Stimulated activated naive CD8-positive, alpha-beta T cell treated with anti-CD3 and anti-CD28 coated beads, Interleukin-15, Interleukin-2, amounts not matched to agents 100 ng/mL and 50 ng/mL, for 24 hours (primary cell): ENCODE measurements around the gene BET1.
"Not testable (repeated sequence)": the region's sequence is repeated elsewhere in the genome, so short reads cannot be mapped to it uniquely, and the experiment has no call there.

Experiments
- H3K27ac Mint-ChIP-seq: one replicate; pipeline ENCODE4 v1.8.0; 2021; ENCODE audit warnings: mild to moderate bottlenecking, mixed read lengths
- H3K27me3 Mint-ChIP-seq: one replicate; pipeline ENCODE4 v1.8.0; 2021; ENCODE audit warnings: mixed read lengths
- H3K36me3 Mint-ChIP-seq: one replicate; pipeline ENCODE4 v1.8.0; 2021; ENCODE audit warnings: low read depth, mixed read lengths
- H3K4me1 Mint-ChIP-seq: one replicate; pipeline ENCODE4 v1.8.0; 2021; ENCODE audit warnings: low read depth, mixed read lengths
- H3K4me3 Mint-ChIP-seq: one replicate; pipeline ENCODE4 v1.8.0; 2021; ENCODE audit warnings: mild to moderate bottlenecking, mixed read lengths
- H3K9me3 Mint-ChIP-seq: one replicate; pipeline ENCODE4 v1.8.0; 2021; ENCODE audit warnings: mixed read lengths

Gene BET1

DNA sequence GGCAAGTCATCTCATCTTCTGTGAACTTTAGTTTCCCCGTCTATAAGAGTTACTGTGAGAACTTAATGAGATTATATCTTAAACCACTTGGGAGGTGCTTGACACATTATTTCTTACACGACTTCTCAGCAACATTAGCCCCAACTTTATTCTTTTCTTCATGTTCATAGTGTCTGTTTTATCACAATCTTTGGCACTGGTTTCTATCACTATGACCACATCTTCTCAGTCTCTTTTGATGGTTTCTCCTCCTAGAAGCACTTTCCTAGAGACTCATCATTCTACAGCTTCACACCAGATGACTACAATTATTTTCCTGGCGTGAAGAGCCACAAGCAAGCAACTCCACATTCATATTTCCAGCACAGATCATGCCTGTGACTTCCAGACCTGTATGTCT lies 26.5 kb upstream of the BET1 start:
- H3K27me3 Mint-ChIP-seq = peaks cover 35% of the 10 kb centered on the region
- H3K27ac Mint-ChIP-seq = no peak overlapping the region
- H3K9me3 Mint-ChIP-seq = no peaks in the 10 kb centered on the region
- no peak overlapping the region for H3K4me3 Mint-ChIP-seq
- H3K4me1 Mint-ChIP-seq = no peaks in the 10 kb centered on the region
- H3K36me3 Mint-ChIP-seq = no peaks in the 10 kb centered on the region

DNA sequence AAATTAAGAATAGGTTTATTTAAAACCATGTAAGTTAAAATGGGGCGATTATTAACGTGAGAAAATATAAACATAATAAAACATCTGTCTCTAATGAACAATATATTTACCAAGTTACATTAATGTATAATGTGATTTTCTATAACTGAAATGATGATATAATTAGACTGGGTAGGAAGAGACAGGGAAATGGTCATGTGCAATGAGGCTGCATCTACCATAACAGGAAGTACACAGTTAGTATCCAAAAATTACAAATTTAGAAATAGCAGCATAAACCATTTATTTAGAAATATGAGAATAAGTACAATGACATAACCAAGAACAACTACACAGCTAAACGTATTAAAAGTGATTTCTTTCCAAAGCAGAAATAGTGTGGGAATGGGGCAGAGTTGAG lies 25.8 kb upstream of the BET1 start:
- H3K4me3 Mint-ChIP-seq = no peak overlapping the region

DNA sequence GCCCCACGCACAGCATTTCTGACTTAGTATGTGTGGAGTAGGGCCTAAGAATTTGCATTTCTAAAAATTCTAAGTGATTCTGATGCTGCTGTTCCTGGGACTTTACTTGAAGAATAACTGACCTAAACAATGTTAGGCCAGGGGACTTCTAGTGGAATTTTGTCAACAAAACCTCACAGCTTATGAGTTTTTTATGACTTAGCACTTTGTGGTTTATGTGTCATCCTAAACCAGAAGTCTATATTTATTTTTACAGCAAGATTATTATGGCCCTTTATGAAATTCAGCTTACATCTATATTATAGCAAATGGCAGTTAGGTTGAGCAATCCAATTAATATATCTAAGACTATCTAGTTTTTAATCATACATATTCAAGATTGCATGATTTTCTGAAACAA lies 24.6 kb upstream of the BET1 start:
- Mint-ChIP-seq H3K9me3 (no peaks in the 10 kb centered on the region), H3K27ac (no peak overlapping the region), H3K4me1 (peaks cover under 1% of the 10 kb centered on the region), H3K4me3 (no peak overlapping the region), H3K27me3 (peaks cover 38% of the 10 kb centered on the region), H3K36me3 (no peaks in the 10 kb centered on the region)

More for the DNA sequence above, 25.8 kb upstream of the BET1 start:
- Mint-ChIP-seq H3K4me1 (no peaks in the 10 kb centered on the region), H3K27ac (no peak overlapping the region), H3K27me3 (peaks cover 42% of the 10 kb centered on the region), H3K9me3 (no peaks in the 10 kb centered on the region), H3K36me3 (no peaks in the 10 kb centered on the region)

DNA sequence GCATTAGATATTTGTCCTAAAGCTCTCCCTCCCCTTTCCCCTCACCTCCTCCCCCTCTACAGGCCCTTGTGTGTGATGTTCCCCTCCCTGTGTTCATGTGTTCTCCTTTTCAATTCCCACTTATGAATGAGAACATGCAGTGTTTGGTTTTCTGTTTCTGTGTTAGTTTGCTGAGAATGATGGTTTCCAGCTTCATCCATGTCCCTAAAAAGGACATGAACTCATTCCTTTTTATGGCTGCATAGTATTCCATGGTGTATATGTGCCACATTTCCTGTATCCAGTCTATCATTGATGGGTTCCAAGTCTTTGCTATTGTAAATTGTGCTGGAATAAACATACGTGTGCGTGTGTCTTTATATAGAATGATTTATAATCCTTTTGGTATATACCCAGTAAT lies 22.5 kb upstream of the BET1 start:
- Mint-ChIP-seq H3K4me1 (peaks cover 15% of the 10 kb centered on the region), H3K27me3 (peaks cover 37% of the 10 kb centered on the region)
- not testable (repeated sequence) for H3K36me3 Mint-ChIP-seq, H3K9me3 Mint-ChIP-seq, H3K27ac Mint-ChIP-seq, H3K4me3 Mint-ChIP-seq

DNA sequence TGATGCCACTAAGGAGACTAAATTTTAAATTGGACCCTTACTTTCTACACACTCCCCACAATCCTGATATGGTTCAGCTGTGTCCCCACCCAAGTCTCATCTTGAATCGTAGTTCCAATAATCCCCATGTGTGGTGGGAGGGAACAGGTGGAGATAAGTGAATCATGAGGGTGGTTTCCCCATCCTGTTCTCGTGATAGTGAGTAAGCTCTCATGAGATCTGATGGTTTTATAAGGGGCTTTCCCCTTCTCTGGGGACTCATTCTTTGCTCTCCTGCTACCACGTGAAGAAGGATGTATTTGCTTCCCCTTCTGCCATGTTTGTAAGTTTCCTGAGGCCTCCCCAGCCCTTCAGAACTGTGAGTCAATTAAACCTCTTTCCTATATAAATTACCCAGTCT lies 18.4 kb upstream of the BET1 start:
- Mint-ChIP-seq H3K4me1 (peaks cover 15% of the 10 kb centered on the region), H3K27ac (peak overlapping the region; percentile 37), H3K27me3 (peaks cover 24% of the 10 kb centered on the region), H3K4me3 (no peak overlapping the region), H3K9me3 (no peaks in the 10 kb centered on the region), H3K36me3 (no peaks in the 10 kb centered on the region)

DNA sequence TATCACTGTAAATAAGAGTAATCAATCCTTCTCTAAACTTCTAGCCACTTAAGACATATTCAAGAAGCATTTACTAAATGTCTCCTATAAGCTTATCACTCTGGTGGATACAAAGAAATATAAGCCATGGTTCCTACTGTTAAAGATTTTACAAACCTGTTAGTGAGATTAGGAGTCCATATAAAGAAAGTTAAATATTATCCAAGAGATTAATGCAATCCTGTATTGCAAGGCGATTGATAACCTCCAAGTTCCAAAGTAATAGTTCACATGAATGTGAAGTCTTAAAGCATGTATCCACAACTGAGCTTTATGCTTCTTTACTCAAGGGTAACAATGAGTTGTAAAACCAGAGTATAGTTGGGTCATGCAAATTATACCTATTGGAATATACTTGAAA lies 12.6 kb upstream of the BET1 start:
- Mint-ChIP-seq H3K9me3 (no peaks in the 10 kb centered on the region), H3K36me3 (no peaks in the 10 kb centered on the region), H3K4me3 (no peak overlapping the region), H3K27ac (no peak overlapping the region), H3K4me1 (no peaks in the 10 kb centered on the region), H3K27me3 (peaks cover 28% of the 10 kb centered on the region)

DNA sequence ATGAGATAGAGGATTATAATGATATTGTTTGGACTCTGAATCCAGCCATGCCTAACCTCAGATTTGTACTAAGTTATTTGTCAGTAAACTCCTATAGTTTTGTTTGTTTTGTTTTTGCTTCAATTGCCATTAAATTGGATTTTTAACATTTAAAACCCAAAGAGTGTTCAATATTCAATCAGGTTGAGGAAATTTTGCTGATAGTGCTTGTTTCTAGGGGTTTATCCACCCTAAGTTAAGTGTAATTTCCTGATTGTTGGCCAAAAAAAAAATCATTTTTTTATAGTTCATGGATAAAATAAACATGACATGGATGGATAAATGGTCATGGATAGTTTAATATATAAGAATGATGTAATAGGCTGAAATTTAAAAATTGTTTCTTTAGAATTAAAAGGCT lies 11.4 kb upstream of the BET1 start:
- Mint-ChIP-seq H3K27me3 (peaks cover 28% of the 10 kb centered on the region), H3K27ac (no peak overlapping the region), H3K9me3 (no peaks in the 10 kb centered on the region), H3K4me3 (no peak overlapping the region), H3K36me3 (no peaks in the 10 kb centered on the region), H3K4me1 (no peaks in the 10 kb centered on the region)

DNA sequence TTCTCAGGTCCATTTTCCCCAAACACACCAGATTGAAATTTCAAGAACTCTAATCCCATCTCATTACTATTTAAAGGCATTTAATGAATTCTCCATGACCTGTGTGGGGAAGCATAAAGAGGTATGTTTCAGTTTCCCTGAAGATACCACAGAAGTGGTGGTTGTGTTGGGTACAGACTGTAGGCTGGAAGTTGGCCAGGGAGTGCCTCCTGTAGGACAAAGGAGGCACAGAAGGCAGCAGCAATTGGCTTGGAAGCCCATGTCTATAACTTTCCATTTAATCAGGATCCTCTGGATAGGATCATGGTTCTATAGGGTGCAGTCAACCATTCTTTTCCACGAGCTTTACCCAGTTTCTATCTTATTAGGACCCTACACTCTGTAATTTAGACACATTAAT lies 8.6 kb upstream of the BET1 start:
- H3K9me3 Mint-ChIP-seq = no peaks in the 10 kb centered on the region
- no peak overlapping the region for H3K27ac Mint-ChIP-seq
- H3K4me3 Mint-ChIP-seq = no peak overlapping the region
- H3K36me3 Mint-ChIP-seq = no peaks in the 10 kb centered on the region
- H3K4me1 Mint-ChIP-seq = no peaks in the 10 kb centered on the region
- peaks cover 19% of the 10 kb centered on the region for H3K27me3 Mint-ChIP-seq

DNA sequence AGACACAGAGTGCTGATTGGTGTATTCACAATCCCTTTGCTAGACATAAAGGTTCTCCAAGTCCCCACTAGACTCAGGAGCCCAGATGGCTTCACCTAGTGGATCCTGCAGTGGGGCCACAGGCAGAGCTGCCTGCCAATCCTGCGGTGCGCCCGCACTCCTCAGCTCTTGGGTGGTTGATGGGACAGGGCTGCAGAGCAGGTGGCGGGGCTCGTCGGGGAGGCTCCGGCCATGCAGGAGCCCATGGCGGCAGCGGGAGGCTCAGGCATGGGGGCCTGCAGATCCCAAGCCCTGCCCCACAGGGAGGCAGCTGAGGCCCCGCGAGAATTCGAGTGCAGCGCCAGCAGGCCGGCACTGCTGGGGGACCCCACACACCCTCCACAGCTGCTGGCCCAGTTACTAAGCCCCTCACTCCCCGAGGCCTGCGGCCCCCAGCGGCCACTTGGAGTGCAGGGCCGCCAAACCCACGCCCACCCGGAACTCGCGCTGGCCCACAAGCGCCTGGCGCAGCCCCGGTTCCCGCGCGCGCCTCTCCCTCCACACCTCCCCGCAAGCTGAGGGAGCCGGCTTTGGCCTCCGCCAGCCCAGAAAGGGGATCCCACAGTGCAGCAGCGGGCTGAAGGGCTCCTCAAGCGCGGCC lies 7.7 kb upstream of the BET1 start:
- Mint-ChIP-seq H3K36me3 (no peaks in the 10 kb centered on the region), H3K27ac (no peak overlapping the region), H3K4me1 (no peaks in the 10 kb centered on the region), H3K9me3 (no peaks in the 10 kb centered on the region), H3K4me3 (no peak overlapping the region), H3K27me3 (peaks cover 23% of the 10 kb centered on the region)

DNA sequence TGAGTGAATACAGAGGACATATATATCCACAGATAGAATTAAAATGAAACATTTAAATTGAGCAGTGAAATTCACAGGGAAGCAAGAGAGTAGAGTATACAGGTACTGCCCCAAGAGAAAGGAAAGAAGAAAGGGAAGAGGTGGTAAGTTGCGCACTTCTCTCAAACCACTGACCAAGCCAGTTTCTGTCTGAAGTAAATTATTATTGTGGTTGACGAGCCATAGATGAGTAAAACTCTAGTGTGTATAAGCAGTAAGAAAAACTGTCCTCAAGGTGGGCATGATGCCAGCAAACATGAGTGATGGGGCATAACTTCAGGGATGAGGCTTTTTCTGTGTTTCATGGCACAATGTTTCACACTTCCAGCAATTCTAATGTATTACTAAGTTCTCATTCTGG lies 4.4 kb upstream of the BET1 start:
- Mint-ChIP-seq H3K27ac (no peak overlapping the region), H3K4me1 (peaks cover 11% of the 10 kb centered on the region), H3K27me3 (peaks cover 24% of the 10 kb centered on the region), H3K4me3 (no peak overlapping the region), H3K36me3 (no peaks in the 10 kb centered on the region), H3K9me3 (no peaks in the 10 kb centered on the region)

DNA sequence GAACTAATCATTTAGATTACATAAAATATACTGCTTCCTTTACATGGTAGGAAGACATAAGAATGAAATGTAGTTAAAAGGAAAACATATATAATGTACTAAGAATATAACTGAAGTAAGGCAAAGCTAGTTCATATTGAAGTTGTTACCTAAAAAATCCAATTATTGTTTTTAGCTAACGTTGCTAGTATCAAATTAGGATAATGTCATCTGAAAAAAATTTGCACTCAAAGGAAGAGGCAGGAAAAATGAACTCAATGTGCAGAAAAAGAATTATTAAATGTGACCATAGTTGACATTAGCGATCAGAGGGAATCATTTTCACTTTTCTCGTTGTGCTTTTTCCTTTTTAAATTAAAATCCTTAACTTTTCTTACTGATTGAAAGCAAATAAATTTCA lies 1.6 kb upstream of the BET1 start:
- peaks cover 20% of the 10 kb centered on the region for H3K27me3 Mint-ChIP-seq
- H3K27ac Mint-ChIP-seq = no peak overlapping the region
- H3K9me3 Mint-ChIP-seq = no peaks in the 10 kb centered on the region
- peaks cover 35% of the 10 kb centered on the region for H3K4me1 Mint-ChIP-seq
- peaks cover 14% of the 10 kb centered on the region for H3K36me3 Mint-ChIP-seq
- no peak overlapping the region for H3K4me3 Mint-ChIP-seq

DNA sequence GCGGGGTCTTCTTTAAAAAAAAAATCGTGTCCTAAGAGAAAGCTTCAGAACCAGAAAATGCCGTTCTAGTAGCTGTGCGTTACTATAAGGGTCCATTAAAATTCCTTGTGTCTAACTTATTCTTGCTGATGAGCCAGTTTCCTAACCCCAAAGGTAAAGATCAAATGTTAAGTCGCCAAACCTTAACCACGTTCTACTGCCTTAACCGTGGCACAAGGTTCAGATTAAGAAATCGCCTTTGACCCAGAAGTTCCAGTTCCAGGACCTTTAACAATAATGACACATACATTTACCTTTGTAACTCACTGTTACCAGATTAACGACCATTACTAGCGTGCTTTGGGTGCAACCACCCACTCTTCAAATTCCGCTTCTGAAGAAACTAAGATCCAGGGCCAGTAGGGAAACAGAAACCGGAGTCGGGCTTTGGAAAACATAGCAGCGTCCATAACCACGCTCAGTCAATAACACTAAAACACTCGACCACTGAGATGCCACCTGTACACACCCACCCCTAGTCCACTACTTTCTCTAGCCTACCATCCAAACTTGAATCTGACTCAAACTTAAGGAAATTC lies 620 bp downstream of the BET1 start:
- Mint-ChIP-seq H3K36me3 (peaks cover 20% of the 10 kb centered on the region), H3K27ac (peak overlapping the region; percentile 95), H3K4me3 (peak overlapping the region; percentile 98), H3K27me3 (peaks cover 20% of the 10 kb centered on the region), H3K9me3 (no peaks in the 10 kb centered on the region), H3K4me1 (peaks cover 42% of the 10 kb centered on the region)

DNA sequence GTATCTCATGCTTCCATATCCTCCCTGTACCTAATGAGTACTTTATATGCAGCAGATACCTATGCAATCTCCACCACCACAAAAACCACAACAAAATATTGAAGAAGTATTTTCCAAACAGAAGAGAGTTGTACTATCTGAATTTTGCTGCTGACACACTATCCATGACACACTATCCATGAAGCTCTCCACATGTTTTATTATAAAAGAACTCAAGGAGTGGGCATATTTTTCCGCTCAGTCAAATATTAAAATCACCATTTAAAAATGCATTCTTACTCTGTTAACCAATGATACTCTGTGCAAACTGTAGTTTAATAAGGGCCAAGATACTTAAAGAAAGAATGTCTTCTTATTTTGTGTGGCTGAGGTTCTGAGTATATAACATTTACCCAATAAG lies 2.8 kb downstream of the BET1 start:
- no peaks in the 10 kb centered on the region for H3K9me3 Mint-ChIP-seq
- H3K4me3 Mint-ChIP-seq = no peak overlapping the region
- peaks cover 42% of the 10 kb centered on the region for H3K4me1 Mint-ChIP-seq
- no peak overlapping the region for H3K27ac Mint-ChIP-seq
- peaks cover 30% of the 10 kb centered on the region for H3K36me3 Mint-ChIP-seq
- peaks cover 13% of the 10 kb centered on the region for H3K27me3 Mint-ChIP-seq

DNA sequence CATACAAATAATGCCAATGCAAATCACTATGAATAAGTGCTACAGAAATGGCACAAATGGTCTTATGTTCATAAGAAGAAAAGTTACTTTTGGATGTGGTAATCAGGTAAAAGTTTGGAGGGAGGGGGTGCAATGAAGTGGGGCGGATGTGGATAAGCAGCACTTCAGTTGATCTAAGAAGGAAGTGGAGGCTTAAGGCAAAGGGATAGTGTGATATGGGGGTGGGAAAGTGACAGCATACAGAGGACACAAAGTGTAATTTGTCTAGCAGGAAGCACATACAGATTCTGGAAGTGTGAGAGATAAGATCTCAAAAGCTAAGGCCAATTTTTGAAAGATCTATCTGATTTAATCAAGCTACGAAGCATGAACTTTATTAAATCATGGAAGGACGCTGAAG lies 6.3 kb downstream of the BET1 start:
- Mint-ChIP-seq H3K27ac (no peak overlapping the region), H3K4me3 (no peak overlapping the region), H3K4me1 (peaks cover 27% of the 10 kb centered on the region), H3K9me3 (no peaks in the 10 kb centered on the region), H3K27me3 (no peaks in the 10 kb centered on the region), H3K36me3 (peaks cover 50% of the 10 kb centered on the region)

DNA sequence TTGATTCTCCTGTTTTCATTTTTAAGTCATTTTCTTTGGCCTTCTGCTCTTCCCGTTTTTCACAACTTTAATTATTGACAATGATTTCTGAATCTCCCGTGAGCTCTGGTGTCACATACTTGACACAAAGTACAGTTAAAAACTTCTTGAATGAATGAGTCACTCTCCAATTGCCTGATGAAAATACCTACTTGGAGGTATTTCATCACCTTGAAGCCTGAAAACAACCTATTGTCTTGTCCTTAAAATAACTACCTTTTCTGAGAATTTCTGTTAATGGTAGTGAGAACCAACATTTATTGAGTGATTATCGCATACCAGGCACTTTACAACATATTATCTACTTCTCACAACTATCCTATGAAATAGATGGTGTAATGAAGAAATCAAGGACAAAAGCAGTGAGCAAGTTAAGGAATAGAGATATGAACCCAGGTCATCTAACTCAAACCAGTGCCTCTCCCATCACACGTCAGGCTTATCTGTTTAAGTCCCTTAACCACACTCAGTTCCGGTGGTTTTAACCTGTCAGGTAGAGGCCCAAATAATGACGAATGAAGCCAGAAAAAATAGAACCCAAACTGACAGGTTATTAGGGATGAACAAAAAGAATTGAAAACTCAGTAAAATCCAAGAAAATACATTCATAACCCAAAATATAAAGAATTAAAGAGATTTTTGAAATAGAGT lies 11.6 kb downstream of the BET1 start:
- no peaks in the 10 kb centered on the region for H3K9me3 Mint-ChIP-seq
- H3K36me3 Mint-ChIP-seq = peaks cover 26% of the 10 kb centered on the region
- no peak overlapping the region for H3K27ac Mint-ChIP-seq
- no peak overlapping the region for H3K4me3 Mint-ChIP-seq
- no peaks in the 10 kb centered on the region for H3K27me3 Mint-ChIP-seq
- H3K4me1 Mint-ChIP-seq = peaks cover 10% of the 10 kb centered on the region

DNA sequence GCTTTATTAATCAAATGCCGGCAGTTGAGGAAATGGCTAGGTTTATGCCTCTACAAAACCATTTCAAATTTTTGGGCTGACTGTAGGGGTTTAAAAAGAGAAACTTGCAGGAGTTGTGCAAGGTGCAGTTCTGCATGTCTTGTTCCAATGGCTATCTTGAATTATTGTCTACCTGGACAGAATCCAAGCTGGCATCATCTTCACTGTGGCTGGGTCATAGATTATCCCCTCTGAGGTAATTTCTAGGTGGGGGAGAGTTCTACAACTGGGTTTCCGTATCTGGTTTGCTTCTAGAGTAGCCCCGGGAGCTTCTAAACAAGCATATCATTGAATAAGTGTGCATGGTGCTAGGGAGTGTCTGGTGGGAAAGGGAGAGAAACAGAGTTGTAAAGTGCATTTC lies 16.9 kb downstream of the BET1 start:
- H3K9me3 Mint-ChIP-seq = no peaks in the 10 kb centered on the region
- no peaks in the 10 kb centered on the region for H3K27me3 Mint-ChIP-seq
- H3K4me1 Mint-ChIP-seq = peaks cover under 1% of the 10 kb centered on the region
- H3K36me3 Mint-ChIP-seq = peaks cover 1% of the 10 kb centered on the region
- H3K4me3 Mint-ChIP-seq = no peak overlapping the region
- no peak overlapping the region for H3K27ac Mint-ChIP-seq
